Activated B cell treated with CpG ODN at 0.5 μM for 24 hours (primary cell): ENCODE results near the gene SCAMP4. TPM values are rescaled to one million over a fixed set of nuclear protein-coding genes. Genes with fewer than 3 reads are reported as not detected.

Source experiments
- ATAC-seq: fragments of 200-7000 bp; cut with Tn5 transposase; one replicate; pipeline ENCODE4 v1.10.0; 2021; ENCODE audit warnings: low read depth, mild to moderate bottlenecking, moderate library complexity
- CTCF ChIA-PET: fragments of 350-600 bp; sonication (Branson Sonifier 250); formaldehyde crosslinking; loops from one replicate; lab custom pipeline; 2021; ENCODE audit warnings: antibody characterized with exemption; lab: Charles Lee
- POLR2A ChIA-PET: fragments of 350-600 bp; sonication (Branson Sonifier 250); formaldehyde crosslinking; loops from one replicate; lab custom pipeline; 2021; ENCODE audit warnings: antibody characterized with exemption; lab: Charles Lee
- DNase-seq: peaks from one replicate; pipeline ENCODE4 v3.0.0; 2022
- H3K27ac Mint-ChIP-seq: one replicate; pipeline ENCODE4 v1.8.0; 2020; ENCODE audit warnings: mixed read lengths
- H3K27me3 Mint-ChIP-seq: one replicate; pipeline ENCODE4 v1.8.0; 2021; ENCODE audit warnings: mixed read lengths
- H3K36me3 Mint-ChIP-seq: one replicate; pipeline ENCODE4 v1.8.0; 2021; ENCODE audit warnings: low read depth, mixed read lengths
- H3K4me1 Mint-ChIP-seq: one replicate; pipeline ENCODE4 v1.8.0; 2021; ENCODE audit warnings: mixed read lengths
- H3K4me3 Mint-ChIP-seq: one replicate; pipeline ENCODE4 v1.8.0; 2020; ENCODE audit warnings: mild to moderate bottlenecking, mixed read lengths
- H3K9me3 Mint-ChIP-seq: one replicate; pipeline ENCODE4 v1.8.0; 2020; ENCODE audit warnings: mixed read lengths
- intact Hi-C: fragments of 100-400 bp; cut with micrococcal nuclease; formaldehyde crosslinking; loops from one replicate; pipeline ENCODE4 v1.15.1; 2024
- total RNA-seq: library from RNA; stranded (reverse); gene quantifications from 2 replicates; pipeline ENCODE4 v1.2.3, GENCODE V29; 2022
- TF ChIP-seq, protein P1 (sequence below): fragments of 200-600 bp; IDR thresholded peaks from one replicate; pipeline ENCODE4 v1.8.0; 2022; ENCODE audit warnings: antibody characterized with exemption, mild to moderate bottlenecking

The SCAMP4 gene
- total RNA-seq, 1 donor from 2014 or later, result 59.7 TPM

DNA sequence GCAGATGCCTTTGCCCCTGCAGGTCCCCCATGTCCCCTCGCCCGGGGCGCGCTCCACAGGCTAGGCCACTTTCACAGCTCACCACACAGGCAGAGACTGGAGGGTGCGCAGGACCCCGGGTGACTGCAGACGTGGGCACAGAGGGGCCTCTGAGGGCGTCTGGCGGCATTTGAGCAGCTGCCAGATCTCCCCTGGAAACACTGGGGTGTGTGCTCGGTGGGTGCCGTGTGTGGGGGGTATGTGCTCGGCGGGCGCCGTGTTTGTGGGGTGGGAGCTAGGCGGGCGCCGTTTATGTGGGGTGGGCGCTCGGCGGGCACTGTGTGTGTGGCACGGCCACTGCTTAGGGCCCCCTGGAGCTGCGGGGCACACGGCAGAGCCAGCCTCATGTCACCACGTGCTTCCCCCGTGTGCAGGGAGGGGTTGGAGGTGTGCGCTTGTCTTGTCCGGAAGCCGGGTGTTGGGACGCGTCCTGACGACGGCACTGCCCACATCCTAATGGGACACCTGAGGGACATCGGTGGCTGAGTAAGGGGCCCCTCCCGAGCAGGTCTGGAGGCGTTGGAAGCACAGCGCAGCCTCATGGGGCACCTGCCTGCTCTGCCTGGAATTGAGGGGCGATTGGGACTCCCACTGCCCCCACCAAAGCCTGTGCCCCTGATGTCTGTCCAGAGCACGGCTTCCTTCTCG, 52.5 kb downstream of the SCAMP4 start:
- CTCF ChIA-PET, result no interaction called here
- no peak for DNase-seq
- Mint-ChIP-seq H3K4me3 (no peak overlapping the region), H3K4me1 (peaks cover 21% of the 10 kb centered on the region), H3K27ac (no peak overlapping the region), H3K27me3 (no peaks in the 10 kb centered on the region), H3K9me3 (no peaks in the 10 kb centered on the region), H3K36me3 (peaks cover 26% of the 10 kb centered on the region)
- TF ChIP-seq, protein P1, sequence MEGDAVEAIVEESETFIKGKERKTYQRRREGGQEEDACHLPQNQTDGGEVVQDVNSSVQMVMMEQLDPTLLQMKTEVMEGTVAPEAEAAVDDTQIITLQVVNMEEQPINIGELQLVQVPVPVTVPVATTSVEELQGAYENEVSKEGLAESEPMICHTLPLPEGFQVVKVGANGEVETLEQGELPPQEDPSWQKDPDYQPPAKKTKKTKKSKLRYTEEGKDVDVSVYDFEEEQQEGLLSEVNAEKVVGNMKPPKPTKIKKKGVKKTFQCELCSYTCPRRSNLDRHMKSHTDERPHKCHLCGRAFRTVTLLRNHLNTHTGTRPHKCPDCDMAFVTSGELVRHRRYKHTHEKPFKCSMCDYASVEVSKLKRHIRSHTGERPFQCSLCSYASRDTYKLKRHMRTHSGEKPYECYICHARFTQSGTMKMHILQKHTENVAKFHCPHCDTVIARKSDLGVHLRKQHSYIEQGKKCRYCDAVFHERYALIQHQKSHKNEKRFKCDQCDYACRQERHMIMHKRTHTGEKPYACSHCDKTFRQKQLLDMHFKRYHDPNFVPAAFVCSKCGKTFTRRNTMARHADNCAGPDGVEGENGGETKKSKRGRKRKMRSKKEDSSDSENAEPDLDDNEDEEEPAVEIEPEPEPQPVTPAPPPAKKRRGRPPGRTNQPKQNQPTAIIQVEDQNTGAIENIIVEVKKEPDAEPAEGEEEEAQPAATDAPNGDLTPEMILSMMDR, result no peak
- intact Hi-C loops, result no loop called here
- ATAC-seq, result no peak
- POLR2A ChIA-PET, result interaction anchor here (0.6 kb wide), 1 partner anchor 352 kb away, joined by 5 read pairs; the partner anchor contains the start of gene UQCR11

DNA sequence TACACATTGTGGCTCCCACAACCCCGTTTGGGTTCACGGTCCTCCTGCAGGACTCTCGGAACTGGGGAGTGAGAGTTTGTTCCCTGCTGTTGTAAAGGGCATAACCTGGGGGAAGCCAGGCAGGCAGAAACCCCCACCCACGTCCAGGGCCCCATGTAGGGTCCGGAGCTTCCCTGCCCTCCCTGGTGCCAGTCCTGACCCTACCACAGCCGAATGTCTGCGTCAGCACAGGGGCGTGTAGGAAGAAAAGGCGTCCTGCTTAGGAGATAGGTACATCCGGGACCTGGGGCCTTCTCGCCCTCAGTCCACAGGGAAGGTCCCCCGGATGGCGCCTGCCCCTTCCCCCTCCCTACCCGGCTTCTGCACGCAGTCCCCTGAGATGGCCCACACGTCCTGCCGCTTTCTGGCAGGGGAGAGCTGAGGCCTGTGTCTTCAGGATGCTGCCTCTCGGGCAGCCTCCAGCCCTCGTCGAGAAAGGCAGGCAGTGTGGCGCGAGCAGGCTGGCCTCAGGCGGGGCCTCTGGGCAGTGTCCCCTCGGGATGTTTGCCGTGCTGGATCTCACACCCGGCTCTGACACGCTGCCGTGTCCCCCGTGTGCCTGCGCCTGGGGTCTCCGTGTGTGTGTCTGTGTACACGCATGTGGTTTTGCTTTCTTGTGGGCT, 54.9 kb downstream of the SCAMP4 start:
- no peak for ATAC-seq
- H3K4me1 Mint-ChIP-seq, result peaks cover 21% of the 10 kb centered on the region

DNA sequence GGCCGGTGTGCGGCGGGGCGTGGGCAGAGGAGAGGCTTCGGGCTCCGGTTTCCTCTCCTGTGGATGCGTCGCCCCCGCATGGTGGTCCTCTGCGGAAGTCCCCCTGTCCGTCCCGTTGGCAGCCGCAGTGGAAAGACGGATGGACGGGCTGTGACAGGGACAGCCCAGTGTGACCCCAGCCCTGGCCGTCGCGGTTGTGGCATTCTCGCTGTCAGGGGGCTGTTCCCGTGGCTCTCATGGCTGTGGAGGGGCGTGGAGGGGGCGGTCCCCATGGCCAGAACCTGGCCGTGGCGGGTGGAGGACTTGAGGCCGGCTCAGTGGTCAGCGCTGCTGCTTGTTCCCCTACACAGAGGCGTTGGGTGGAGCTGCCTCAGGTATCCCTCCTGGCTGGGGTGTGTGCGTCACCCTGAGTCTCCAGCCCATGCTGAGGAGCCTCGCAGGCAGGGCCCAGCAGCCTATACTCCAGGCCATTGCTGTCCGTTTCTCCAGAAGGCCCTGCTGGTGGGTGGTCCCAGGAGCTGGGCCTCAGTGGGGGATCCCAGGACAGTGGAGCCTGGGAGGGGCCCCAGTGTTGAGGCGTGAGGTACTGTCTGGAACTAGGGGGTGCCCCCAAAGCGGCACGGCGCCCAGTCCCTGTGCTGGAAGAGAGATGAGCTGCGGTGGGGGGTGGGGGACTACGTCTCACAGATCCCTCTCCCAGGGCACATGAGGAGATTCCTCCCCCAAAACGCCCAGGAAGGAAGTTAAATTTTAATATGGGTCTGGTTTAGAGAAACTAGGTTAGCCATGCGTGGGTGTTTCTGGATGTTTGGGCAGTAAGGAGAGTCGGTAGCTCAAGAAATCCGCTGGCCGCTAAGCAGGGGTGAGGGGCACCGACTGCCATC, 56.0 kb downstream of the SCAMP4 start:
- ChIA-PET CTCF (no interaction called here), POLR2A (interaction anchor here (1.6 kb wide), 1 partner anchor 19 kb away, joined by 3 read pairs; no protein-coding TSS in a partner anchor)
- no peaks in the 10 kb centered on the region for H3K27me3 Mint-ChIP-seq
- TF ChIP-seq, protein P1, result no peak
- no peak for DNase-seq
- H3K36me3 Mint-ChIP-seq, result peaks cover 27% of the 10 kb centered on the region
- H3K4me3 Mint-ChIP-seq, result no peak overlapping the region
- H3K4me1 Mint-ChIP-seq, result peaks cover 22% of the 10 kb centered on the region
- H3K27ac Mint-ChIP-seq, result no peak overlapping the region
- no peaks in the 10 kb centered on the region for H3K9me3 Mint-ChIP-seq
- no peak for ATAC-seq
- intact Hi-C loops, result no loop called here

More for the DNA sequence above, 54.9 kb downstream of the SCAMP4 start:
- H3K27ac Mint-ChIP-seq, result no peak overlapping the region
- DNase-seq, result no peak
- H3K27me3 Mint-ChIP-seq, result no peaks in the 10 kb centered on the region
- intact Hi-C loops, result no loop called here
- no peak overlapping the region for H3K4me3 Mint-ChIP-seq
- TF ChIP-seq, protein P1, result no peak
- ChIA-PET CTCF (no interaction called here), POLR2A (interaction anchor here (1.6 kb wide), 1 partner anchor 18 kb away, joined by 3 read pairs; no protein-coding TSS in a partner anchor)
- peaks cover 24% of the 10 kb centered on the region for H3K36me3 Mint-ChIP-seq
- no peaks in the 10 kb centered on the region for H3K9me3 Mint-ChIP-seq

DNA sequence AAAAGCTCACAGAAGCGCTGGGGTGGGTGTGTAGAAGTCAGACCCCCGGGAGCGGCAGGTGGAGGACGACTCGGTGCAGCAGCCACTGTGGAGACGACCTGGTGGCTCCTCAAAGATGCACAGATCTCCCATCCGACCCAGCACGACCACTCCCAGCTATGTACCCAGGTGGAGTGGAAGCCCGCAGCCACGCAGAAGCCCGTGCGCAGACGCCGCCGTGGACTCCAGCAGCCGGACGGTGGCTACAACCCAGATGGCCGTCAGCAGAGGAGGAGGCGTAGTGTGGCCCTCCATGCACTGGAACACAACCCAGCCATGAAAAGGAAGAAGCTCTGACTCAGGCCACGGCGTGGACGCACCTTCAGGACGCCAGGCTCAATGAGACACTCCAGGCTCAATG, 57.5 kb downstream of the SCAMP4 start:
- H3K27ac Mint-ChIP-seq, result no peak overlapping the region
- CTCF ChIA-PET, result no interaction called here

More for the DNA sequence above, 57.5 kb downstream of the SCAMP4 start:
- Mint-ChIP-seq H3K36me3 (peaks cover 27% of the 10 kb centered on the region), H3K27me3 (no peaks in the 10 kb centered on the region), H3K4me3 (no peak overlapping the region), H3K4me1 (peaks cover 30% of the 10 kb centered on the region), H3K9me3 (no peaks in the 10 kb centered on the region)
- POLR2A ChIA-PET, result no interaction called here
- no peak for DNase-seq
- intact Hi-C loops, result no loop called here
- no peak for ATAC-seq
- TF ChIP-seq, protein P1, result no peak
